HG03108 (cell line): ENCODE results near the gene GRM1.
A peak's percentile ranks its signal among the peaks of the same experiment; 100 is the strongest.

ENCODE experiments used
- ATAC-seq: cut with Tn5 transposase; IDR thresholded peaks from one replicate; pipeline ENCODE4 v1.9.1; 2021; ENCODE audit warnings: moderate library complexity; ENCODE audit not compliant: unreplicated experiment

Gene GRM1

GRCh38 chr6:146097586-146097985 lies 68.7 kb downstream of the GRM1 start:
- no peak for ATAC-seq

GRCh38 chr6:146100776-146101175 lies 71.9 kb downstream of the GRM1 start:
- ATAC-seq = no peak

- ATAC-seq = no peak
Observed at GRCh38 chr6:146103416-146104072, 74.7 kb downstream of the GRM1 start.

- no peak for ATAC-seq
Observed at GRCh38 chr6:146106532-146106931, 77.7 kb downstream of the GRM1 start.

GRCh38 chr6:146110990-146111389 lies 82.1 kb downstream of the GRM1 start:
- ATAC-seq = no peak

GRCh38 chr6:146111881-146112450 lies 83.1 kb downstream of the GRM1 start:
- no peak for ATAC-seq

GRCh38 chr6:146113084-146113623 lies 84.3 kb downstream of the GRM1 start:
- no peak for ATAC-seq

GRCh38 chr6:146123616-146124015 lies 94.8 kb downstream of the GRM1 start:
- no peak for ATAC-seq

- ATAC-seq = no peak
Observed at GRCh38 chr6:146127447-146128215, 98.8 kb downstream of the GRM1 start.

GRCh38 chr6:146133866-146134265 lies 105.0 kb downstream of the GRM1 start:
- ATAC-seq = no peak

- ATAC-seq = no peak
Observed at GRCh38 chr6:146135167-146135566, 106.3 kb downstream of the GRM1 start.

- no peak for ATAC-seq
Observed at GRCh38 chr6:146146836-146147235, 118.0 kb downstream of the GRM1 start.

GRCh38 chr6:146149770-146150169 lies 120.9 kb downstream of the GRM1 start:
- no peak for ATAC-seq

- ATAC-seq = peak; percentile 97
Observed at GRCh38 chr6:146153040-146153758, 124.3 kb downstream of the GRM1 start.

- no peak for ATAC-seq
Observed at GRCh38 chr6:146154197-146154596, 125.3 kb downstream of the GRM1 start.

- no peak for ATAC-seq
Observed at GRCh38 chr6:146161664-146162063, 132.8 kb downstream of the GRM1 start.

- ATAC-seq = no peak
Observed at GRCh38 chr6:146169872-146170271, 141.0 kb downstream of the GRM1 start.

GRCh38 chr6:146177785-146178184 lies 148.9 kb downstream of the GRM1 start:
- no peak for ATAC-seq

GRCh38 chr6:146183831-146184230 lies 155.0 kb downstream of the GRM1 start:
- ATAC-seq = no peak

GRCh38 chr6:146184701-146185100 lies 155.8 kb downstream of the GRM1 start:
- no peak for ATAC-seq

GRCh38 chr6:146189131-146189530 lies 160.3 kb downstream of the GRM1 start:
- no peak for ATAC-seq
